ENCODE data around the gene HIBADH. TPM values are rescaled to one million over a fixed set of nuclear protein-coding genes. Genes with fewer than 3 reads are reported as not detected.

HIBADH gene
- total RNA-seq, 1 donor from 2014 or later = 10.3 TPM

DNA sequence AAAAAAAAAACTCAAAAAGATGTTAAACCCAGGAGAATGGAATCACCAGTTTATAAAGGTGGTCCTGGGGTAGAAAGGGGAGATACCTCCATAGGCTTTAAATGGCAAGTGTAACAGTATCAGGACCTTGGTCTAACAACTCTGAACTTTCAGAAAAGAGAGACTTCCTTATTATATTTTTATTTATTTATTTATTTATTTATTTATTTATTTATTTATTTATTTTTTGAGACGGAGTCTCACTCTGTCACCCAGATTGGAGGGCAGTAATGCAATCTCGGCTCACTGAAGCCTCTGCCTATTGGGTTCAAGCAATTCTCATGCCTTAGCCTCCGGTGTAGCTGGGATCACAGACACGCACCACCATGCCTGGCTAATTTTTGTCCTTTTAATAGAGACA lies 12.4 kb downstream of the HIBADH start:
- peaks cover 3% of the 10 kb centered on the region for H3K4me1 Mint-ChIP-seq (ENCODE audit: low read depth, unreplicated experiment)

DNA sequence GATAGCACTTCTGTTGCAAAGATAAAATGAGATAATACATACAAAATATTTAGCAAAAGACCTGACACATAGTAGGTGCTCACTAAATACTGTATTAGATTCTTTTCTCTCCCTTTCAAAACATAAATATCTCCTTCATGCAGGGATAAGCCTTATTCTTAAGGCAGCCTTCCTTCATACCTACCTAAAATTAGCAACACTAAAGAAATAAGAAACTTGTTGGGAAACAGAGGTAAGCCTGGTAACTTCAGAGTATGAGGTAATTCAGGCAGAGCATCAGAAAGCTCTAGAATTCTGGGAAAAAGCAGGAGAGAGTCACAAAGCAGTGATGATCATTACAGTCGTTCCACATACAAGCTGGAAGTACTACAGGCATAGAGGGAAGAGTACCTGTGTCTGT lies 15.2 kb downstream of the HIBADH start:
- H3K9me3 Mint-ChIP-seq (ENCODE audit: unreplicated experiment) = peaks cover 2% of the 10 kb centered on the region
- H3K4me3 Mint-ChIP-seq (ENCODE audit: unreplicated experiment) = no peak overlapping the region
- no peak for DNase-seq
- no peaks in the 10 kb centered on the region for H3K36me3 Mint-ChIP-seq (ENCODE audit: unreplicated experiment)
- TF ChIP-seq, protein P1, sequence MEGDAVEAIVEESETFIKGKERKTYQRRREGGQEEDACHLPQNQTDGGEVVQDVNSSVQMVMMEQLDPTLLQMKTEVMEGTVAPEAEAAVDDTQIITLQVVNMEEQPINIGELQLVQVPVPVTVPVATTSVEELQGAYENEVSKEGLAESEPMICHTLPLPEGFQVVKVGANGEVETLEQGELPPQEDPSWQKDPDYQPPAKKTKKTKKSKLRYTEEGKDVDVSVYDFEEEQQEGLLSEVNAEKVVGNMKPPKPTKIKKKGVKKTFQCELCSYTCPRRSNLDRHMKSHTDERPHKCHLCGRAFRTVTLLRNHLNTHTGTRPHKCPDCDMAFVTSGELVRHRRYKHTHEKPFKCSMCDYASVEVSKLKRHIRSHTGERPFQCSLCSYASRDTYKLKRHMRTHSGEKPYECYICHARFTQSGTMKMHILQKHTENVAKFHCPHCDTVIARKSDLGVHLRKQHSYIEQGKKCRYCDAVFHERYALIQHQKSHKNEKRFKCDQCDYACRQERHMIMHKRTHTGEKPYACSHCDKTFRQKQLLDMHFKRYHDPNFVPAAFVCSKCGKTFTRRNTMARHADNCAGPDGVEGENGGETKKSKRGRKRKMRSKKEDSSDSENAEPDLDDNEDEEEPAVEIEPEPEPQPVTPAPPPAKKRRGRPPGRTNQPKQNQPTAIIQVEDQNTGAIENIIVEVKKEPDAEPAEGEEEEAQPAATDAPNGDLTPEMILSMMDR (IDR thresholded peaks at IDR 0.05; ENCODE audit: partially characterized antibody, unreplicated experiment) = no peak
- no peaks in the 10 kb centered on the region for H3K27me3 Mint-ChIP-seq (ENCODE audit: unreplicated experiment)
- H3K27ac Mint-ChIP-seq (ENCODE audit: unreplicated experiment) = no peak overlapping the region
- H3K4me1 Mint-ChIP-seq (ENCODE audit: low read depth, unreplicated experiment) = peaks cover 3% of the 10 kb centered on the region

More for the DNA sequence above, 12.4 kb downstream of the HIBADH start:
- Mint-ChIP-seq H3K9me3 (ENCODE audit: unreplicated experiment) (no peaks in the 10 kb centered on the region), H3K36me3 (ENCODE audit: unreplicated experiment) (no peaks in the 10 kb centered on the region), H3K4me3 (ENCODE audit: unreplicated experiment) (no peak overlapping the region), H3K27ac (ENCODE audit: unreplicated experiment) (no peak overlapping the region), H3K27me3 (ENCODE audit: unreplicated experiment) (no peaks in the 10 kb centered on the region)
- DNase-seq = no peak
- TF ChIP-seq, protein P1 (IDR thresholded peaks at IDR 0.05; ENCODE audit: partially characterized antibody, unreplicated experiment) = no peak

DNA sequence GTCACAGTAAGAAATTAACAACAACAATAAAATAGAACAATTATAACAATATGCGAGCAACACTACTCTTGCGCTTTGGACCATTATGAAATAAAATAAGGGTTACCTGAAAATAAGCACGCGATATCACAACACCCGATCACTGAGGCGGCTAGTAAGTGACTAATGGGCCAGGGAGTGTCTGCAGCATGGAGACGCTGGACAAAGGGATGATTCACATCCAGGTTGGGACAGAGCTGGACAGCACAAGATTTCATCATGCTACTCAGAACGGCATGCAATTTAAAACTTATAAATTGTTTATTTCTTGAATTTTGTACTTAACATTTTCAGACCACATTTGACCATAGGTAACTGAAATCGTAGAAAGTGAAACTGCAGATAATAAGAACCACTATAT lies 15.6 kb downstream of the HIBADH start:
- H3K27ac Mint-ChIP-seq (ENCODE audit: unreplicated experiment) = no peak overlapping the region
- no peak for DNase-seq
- TF ChIP-seq, protein P1 (IDR thresholded peaks at IDR 0.05; ENCODE audit: partially characterized antibody, unreplicated experiment) = no peak
- peaks cover 1% of the 10 kb centered on the region for H3K4me1 Mint-ChIP-seq (ENCODE audit: low read depth, unreplicated experiment)
- H3K27me3 Mint-ChIP-seq (ENCODE audit: unreplicated experiment) = no peaks in the 10 kb centered on the region
- no peak overlapping the region for H3K4me3 Mint-ChIP-seq (ENCODE audit: unreplicated experiment)
- peaks cover 2% of the 10 kb centered on the region for H3K9me3 Mint-ChIP-seq (ENCODE audit: unreplicated experiment)
- no peaks in the 10 kb centered on the region for H3K36me3 Mint-ChIP-seq (ENCODE audit: unreplicated experiment)

DNA sequence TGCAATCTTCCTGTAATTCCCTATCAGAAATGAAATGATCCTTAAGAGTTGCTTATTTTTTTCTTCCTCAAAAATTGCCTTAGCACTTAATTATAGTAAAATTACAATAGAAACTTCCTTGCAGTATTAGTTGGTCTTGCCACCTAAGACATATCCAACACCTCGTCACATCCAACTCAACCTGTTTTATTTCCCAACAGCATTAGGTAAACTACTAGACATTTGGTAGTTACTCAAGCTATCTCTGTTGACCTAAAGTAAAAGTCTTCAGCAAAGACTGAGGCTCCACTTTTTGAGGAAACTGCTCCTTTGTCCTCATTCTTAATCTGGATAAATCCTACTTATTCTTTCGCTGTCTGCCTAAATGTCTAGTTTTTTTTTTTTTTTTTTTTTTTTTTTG lies 20.4 kb downstream of the HIBADH start:
- no peaks in the 10 kb centered on the region for H3K36me3 Mint-ChIP-seq (ENCODE audit: unreplicated experiment)
- peaks cover 5% of the 10 kb centered on the region for H3K4me1 Mint-ChIP-seq (ENCODE audit: low read depth, unreplicated experiment)
- H3K27ac Mint-ChIP-seq (ENCODE audit: unreplicated experiment) = no peak overlapping the region
- DNase-seq = no peak
- no peaks in the 10 kb centered on the region for H3K27me3 Mint-ChIP-seq (ENCODE audit: unreplicated experiment)
- peaks cover 2% of the 10 kb centered on the region for H3K9me3 Mint-ChIP-seq (ENCODE audit: unreplicated experiment)
- H3K4me3 Mint-ChIP-seq (ENCODE audit: unreplicated experiment) = no peak overlapping the region
- TF ChIP-seq, protein P1 (IDR thresholded peaks at IDR 0.05; ENCODE audit: partially characterized antibody, unreplicated experiment) = no peak

DNA sequence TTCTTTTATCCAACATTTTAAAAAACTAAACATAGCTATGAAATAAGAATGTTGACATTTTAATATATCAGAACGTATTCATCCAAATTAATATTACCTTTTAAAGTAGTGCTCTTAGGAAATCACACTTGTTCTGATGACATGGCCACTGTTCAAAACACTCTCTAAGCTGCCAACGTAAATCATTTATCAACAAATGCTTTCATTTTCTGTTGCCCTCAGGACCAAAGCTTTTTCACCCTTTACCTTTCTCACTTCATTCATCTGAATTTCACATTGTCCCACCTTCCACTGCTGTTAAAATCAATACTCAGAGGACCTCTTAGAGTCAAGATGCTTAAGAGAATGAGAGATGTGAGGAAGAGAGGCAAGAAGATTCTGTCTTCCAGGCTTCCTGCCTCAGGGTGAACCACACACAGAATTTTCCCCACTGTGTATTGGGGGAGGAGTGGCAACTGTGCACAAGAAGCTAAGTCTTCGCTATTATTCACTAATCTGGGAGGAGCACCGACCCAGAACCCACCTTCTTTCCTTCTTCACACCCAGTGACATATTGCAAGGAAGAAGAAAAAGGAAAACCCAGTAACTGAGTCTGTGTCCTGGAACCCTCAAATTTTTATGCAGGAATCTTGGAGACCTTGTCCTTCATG lies 21.0 kb downstream of the HIBADH start:
- Mint-ChIP-seq H3K27me3 (ENCODE audit: unreplicated experiment) (no peaks in the 10 kb centered on the region), H3K36me3 (ENCODE audit: unreplicated experiment) (no peaks in the 10 kb centered on the region), H3K4me3 (ENCODE audit: unreplicated experiment) (no peak overlapping the region), H3K9me3 (ENCODE audit: unreplicated experiment) (peaks cover 2% of the 10 kb centered on the region), H3K4me1 (ENCODE audit: low read depth, unreplicated experiment) (peaks cover 5% of the 10 kb centered on the region), H3K27ac (ENCODE audit: unreplicated experiment) (no peak overlapping the region)
- no peak for DNase-seq
- TF ChIP-seq, protein P1 (IDR thresholded peaks at IDR 0.05; ENCODE audit: partially characterized antibody, unreplicated experiment) = no peak

Measured in glutamatergic neuron (in vitro differentiated cells).